Embryonic facial prominence (tissue), 1 donor: ENCODE measurements around the gene ANO9.

Source experiments
- DNase-seq: peaks from one replicate; pipeline ENCODE4 v3.0.0-alpha.2; 2016; ENCODE audit errors: extremely low spot score

The ANO9 gene

DNA sequence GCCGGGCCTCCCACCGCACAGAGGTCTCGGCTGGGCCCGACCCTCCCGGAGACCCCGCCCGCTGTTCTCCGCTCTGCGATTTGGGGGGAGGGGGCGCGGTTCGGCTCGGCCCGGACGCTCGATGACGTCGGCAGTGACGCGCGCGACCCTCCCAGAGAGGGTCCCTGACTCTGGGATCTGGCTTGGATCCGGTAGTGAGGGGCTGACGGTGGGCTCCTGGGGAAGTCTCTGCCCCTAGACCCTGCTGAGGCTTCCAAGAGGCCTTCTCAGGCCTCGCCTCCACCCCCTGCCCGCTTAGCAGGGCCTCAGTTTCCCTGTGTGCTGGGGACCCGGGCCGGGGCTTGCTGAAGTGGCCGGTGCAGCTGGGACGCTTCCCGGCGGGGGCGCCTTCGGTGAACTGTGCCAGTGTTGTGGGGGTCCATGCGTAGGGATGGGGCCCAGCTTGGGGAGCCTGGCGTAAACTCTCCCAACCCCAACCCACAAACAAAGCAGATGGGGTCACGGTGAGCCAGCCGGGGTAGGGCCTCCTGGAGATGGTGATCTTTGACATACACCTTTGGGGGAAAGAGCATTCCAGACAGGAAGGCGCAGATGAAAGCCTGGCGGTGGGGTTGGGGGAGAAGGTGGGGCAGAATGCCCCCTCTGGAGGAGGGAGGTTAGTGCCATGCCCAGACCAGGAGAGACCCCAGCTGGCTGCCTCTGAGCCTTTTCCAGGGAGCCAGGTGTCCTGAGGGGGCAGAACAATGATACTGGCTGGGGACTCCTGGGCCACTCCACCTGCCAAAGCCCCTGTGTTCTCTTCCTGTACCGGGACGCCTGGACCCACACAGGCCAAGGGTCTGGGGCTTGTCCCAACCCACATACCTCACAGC lies 71.5 kb downstream of the ANO9 start:
- DNase-seq: no peak

DNA sequence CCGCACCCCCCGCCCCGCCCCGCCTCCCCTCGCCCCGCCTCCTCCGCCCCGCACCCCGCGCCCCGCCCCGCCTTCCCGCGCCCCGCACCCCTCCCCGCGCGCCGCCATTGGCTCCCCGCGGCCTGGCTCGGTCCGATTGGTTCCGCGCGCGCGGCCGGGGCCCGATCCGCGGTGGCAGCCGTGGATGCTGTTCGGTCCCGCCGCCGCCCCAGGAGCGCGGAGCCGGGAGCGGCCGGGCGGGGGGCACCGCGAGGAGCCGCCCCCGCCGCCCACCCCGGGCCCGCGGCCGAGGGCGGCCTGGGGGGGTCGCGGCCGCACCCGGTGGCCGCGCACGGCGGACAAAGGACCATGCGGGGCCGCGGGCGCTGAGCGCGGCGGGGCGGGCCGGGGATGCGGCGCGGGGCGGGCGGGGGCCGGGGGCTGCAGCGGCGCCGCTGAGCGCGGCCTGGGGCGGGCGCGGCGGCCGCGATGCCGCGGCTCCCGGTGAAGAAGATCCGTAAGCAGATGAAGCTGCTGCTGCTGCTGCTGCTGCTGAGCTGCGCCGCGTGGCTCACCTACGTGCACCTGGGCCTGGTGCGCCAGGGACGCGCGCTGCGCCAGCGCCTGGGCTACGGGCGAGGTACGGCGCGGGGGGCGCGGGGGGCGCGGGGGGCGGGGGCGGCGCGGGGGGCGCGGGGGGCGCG lies 72.3 kb downstream of the ANO9 start, which contains the start of gene B4GALNT4:
B4GALNT4 (plus strand) TSS at position 164 of the 683 bp plus-strand sequence; CDS start at position 469, 305 bp downstream.
- DNase-seq: no peak

DNA sequence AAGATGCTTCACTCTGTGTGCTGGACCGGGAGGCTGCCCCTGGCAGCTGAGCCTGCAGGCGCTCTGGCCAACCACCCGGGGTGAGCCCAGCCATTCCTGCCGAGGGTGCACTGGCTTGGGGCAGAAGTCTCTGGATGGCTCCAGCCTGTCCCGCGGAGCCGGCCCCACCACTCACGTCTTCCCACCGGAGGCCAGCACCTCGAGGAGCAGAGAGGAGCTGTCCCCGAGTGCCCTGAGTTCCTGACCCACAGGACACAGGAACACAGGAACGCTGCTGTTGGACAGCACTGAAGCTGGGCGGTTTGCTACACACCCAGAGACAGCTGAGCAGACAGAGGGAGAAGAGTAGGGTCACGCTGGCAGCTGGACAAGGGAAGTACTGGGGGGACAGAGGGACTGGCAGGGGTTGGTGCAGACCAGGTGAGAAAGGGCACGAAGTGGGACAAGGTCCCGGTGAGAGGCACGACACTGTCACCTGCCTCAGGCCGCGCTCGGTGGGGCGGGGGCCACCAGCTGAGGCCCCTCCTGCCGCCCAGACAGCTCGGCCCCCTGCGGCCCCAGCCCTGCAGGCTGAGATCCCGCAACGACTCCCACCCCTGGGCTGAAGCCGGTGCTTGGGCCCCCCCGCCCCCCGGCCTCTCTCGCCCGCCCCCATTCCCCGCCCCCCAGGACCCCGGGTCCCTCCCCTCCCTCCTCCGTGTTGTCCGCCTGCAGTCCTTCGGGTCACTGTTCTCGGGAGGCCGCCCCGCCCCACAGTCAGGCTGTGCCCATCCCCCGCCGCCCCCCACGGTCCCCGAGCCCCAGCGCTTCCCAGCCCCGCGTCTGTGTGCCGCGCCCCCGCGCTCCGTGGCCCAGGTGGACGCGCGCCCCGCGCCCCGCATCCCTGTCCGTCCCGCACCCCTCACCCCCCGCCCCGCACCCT lies 73.1 kb downstream of the ANO9 start:
- no peak for DNase-seq

DNA sequence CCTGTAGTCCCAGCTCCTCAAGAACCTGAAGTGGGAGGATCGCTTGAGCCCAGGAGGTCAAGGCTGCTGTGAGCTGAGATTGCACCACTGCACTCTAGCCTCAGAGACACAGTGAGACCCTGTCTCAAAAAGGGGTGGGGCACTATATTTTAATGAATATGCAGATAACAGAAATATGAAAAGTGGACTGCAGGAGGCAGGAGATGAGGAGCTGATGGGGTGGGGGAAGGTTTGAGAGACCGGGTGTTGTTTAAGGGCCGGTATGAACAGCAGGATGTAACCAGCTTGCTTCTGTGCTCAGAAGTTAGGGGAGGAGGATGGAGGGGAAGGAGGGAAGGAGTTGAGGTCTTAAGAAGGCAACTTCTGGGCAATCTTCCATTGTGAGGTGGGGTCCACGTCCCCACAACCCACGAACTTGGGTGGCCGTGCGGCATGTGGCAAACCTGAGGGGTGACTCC lies 73.8 kb downstream of the ANO9 start:
- no peak for DNase-seq
